ENCODE results near the gene KSR2.

GRCh38 chr12:117564881-117565280, 403.9 kb downstream of the KSR2 start:
- no peak for TF ChIP-seq CTCF (IDR thresholded peaks at IDR 0.05)
- no peak for TF ChIP-seq POLR2AphosphoS5 (IDR thresholded peaks at IDR 0.05; ENCODE audit: low read depth, low read length)
- no peak for TF ChIP-seq REST (IDR thresholded peaks at IDR 0.05; ENCODE audit: insufficient read depth in 1 of 2, low read depth in 2 of 2, low read length in 1 of 2)
